Astrocyte of the spinal cord (primary cell): ENCODE results near the gene HOXA9.

Experiments
- DNase-seq: peaks from one replicate; pipeline ENCODE4 v3.0.0; 2011; ENCODE audit warnings: low read depth, low spot score
- H3K4me3 ChIP-seq: 2 replicates; pipeline ENCODE4 v1.5.1; 2011; ENCODE audit warnings: low read depth, mild to moderate bottlenecking, low read length, moderate library complexity
- in situ Hi-C: cut with HindIII; loops from 2 replicates; pipeline ENCODE4 v1.10.0; 2017; ENCODE audit warnings: low sequenced_read_pairs
- TF ChIP-seq, protein P1 (sequence below): IDR thresholded peaks from 2 replicates; pipeline ENCODE4 v1.5.1; 2012; ENCODE audit warnings: low read depth, mild to moderate bottlenecking, low read length, inconsistent platforms

The HOXA9 gene

DNA sequence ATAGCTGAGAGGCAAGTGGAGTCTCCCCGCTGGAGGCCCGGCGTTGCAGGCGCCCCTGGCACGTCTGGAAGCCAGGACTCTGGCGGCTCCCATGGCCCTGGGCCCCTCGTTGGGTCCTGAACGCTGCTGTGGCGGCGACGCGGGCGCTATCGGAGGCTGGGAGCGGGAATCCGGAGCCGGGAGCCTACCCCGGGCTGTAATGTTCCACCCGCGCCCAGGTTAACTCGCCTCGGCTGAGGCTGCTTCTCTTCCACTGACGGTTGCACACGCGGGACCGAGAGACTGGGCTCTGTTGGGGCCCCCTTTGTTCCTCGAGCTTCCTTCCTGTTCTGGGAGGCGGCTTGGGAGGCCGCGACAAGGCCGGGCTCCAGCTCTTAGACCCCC is 20.6 kb downstream of the HOXA9 start:
- TF ChIP-seq, protein P1, sequence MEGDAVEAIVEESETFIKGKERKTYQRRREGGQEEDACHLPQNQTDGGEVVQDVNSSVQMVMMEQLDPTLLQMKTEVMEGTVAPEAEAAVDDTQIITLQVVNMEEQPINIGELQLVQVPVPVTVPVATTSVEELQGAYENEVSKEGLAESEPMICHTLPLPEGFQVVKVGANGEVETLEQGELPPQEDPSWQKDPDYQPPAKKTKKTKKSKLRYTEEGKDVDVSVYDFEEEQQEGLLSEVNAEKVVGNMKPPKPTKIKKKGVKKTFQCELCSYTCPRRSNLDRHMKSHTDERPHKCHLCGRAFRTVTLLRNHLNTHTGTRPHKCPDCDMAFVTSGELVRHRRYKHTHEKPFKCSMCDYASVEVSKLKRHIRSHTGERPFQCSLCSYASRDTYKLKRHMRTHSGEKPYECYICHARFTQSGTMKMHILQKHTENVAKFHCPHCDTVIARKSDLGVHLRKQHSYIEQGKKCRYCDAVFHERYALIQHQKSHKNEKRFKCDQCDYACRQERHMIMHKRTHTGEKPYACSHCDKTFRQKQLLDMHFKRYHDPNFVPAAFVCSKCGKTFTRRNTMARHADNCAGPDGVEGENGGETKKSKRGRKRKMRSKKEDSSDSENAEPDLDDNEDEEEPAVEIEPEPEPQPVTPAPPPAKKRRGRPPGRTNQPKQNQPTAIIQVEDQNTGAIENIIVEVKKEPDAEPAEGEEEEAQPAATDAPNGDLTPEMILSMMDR: no peak
- in situ Hi-C loops: no loop called here
- H3K4me3 ChIP-seq: peak overlapping the region; percentile 69
- no peak for DNase-seq

DNA sequence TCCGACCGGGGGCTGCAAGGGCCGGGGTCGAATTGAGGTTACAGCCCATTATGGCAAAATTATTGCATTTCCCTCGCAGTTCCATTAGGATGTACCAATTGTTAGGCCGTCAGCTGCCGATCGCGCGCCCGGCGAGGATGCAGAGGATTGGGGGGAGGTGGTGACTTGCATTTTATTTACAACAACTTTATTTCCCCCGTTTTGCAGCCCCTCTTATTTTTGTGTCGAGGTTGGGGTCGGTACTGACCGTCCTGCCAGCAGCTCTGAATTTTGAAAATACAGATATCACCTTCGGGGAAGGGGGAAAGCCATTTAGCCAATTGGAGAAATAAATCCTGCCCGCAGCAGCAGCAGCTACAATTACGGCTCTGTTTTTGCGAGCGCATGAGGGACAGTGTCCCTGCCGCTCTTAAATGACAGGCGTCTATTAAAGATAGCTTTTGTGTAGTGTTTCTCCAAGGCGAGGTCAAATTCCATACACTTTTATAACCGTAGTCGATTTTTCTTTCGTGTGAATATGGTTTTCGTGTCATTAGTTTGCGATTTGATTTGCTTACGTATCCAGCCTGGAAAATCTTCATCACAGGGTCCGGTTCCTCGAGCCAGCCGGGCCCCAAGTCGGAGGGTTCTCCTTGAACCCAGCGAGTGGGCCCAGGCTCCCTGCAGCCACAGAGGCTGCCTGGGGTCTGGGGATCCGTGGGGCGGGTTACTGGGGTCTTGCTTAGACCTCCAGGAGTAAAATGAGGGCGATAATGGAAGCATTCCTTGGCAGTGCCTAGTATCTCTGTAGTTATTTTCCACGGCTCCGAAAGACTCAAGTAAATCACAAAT is 21.2 kb downstream of the HOXA9 start:
- peak overlapping the region; percentile 69 for H3K4me3 ChIP-seq
- peak; percentile 74 for DNase-seq
- TF ChIP-seq, protein P1: no peak
- in situ Hi-C loops: no loop called here

- peak; percentile 99 for DNase-seq
- peak within 1 kb of the TSS; percentile 69 for H3K4me3 ChIP-seq
- in situ Hi-C loops: no loop called here
- TF ChIP-seq, protein P1: peak; percentile 83
Measured at GRCh38 chr7:27143023-27143949, 22.1 kb downstream of the HOXA9 start, which contains the start of gene HOXA5. HOXA5 (minus strand) TSS chr7:27143681; CDS start chr7:27143607, 74 bp downstream.

- peak overlapping the region; percentile 65 for H3K4me3 ChIP-seq
- TF ChIP-seq, protein P1: no peak
- in situ Hi-C loops: no loop called here
- no peak for DNase-seq
Measured at GRCh38 chr7:27142580-27143022, 22.7 kb downstream of the HOXA9 start.

DNA sequence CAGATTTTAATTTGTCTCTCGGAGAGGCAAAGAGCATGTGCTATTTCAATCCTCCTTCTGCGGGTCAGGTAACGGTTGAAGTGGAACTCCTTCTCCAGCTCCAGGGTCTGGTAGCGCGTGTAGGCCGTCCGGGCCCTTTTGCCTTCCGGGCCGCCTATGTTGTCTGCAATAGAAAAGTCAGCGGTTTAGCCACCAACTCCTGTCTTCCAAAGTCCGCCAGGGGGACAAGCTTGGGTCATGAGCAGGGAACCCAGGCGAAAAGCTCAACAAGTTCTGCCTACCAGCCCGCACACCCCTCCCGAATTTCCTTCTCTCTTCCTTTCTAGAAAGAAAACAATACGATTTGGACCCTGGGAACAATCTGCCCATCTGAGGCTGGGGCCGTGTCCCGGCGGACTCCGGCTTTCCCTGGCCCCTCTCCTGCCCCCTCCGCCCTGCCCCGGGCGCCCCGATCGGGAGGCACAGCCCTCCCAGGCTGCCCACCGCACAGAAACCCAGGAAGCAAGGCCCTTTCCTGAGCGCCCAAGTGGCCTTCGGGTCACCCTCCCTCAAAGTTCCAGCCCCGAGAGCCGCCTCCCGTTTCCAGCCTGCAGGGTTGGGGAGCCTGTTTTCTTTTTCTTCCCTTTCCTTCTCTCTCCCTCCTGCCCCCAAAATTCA is 23.3 kb downstream of the HOXA9 start:
- in situ Hi-C loops: no loop called here
- DNase-seq: no peak
- TF ChIP-seq, protein P1: peak; percentile 15
- peak overlapping the region; percentile 65 for H3K4me3 ChIP-seq

DNA sequence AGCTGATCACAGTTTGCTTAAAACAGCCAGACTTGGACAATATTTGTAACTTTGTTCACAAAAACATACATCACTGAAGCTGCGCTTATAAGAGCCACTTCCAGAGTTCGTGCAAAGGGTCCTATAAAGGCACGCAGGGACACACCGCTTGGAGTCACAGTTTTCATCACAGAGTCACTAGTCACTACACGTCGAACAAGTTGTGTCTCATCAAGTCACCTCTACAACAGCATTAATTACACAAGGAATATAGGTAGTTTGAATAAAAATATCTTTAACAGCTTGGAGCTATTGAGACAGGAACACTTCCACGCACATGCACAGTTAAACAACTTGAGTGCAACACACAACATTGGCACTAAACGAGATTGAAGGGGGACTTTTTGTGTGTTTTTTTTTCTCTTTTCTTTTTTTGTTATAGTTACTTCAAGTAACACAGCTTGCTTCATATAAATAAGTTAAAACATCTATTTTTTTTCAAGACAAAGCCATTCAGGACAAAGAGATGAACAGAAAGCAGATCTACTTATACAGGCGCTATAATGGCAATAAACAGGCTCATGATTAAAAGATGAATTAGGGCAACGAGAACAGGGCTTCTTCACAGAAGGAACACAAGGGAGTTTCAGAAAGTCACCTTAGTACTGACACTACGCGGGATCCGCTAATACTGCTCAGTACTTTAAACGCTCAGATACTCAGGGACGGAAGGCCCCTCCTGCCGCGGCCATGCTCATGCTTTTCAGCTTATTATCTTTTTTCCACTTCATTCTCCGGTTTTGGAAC is 24.0 kb downstream of the HOXA9 start:
- in situ Hi-C loops: no loop called here
- DNase-seq: peak; percentile 59
- peak overlapping the region; percentile 65 for H3K4me3 ChIP-seq
- TF ChIP-seq, protein P1: no peak
